GM18505 (cell line): ENCODE data around the gene PTBP1.

ENCODE experiments used
- ATAC-seq: cut with Tn5 transposase; IDR thresholded peaks from one replicate; pipeline ENCODE4 v1.9.1; 2021; ENCODE audit not compliant: unreplicated experiment
- POLR2A ChIP-seq: IDR thresholded peaks from 4 replicates; pipeline ENCODE4 v1.6.1; 2011; ENCODE audit warnings: borderline replicate concordance; ENCODE audit not compliant: insufficient read depth, insufficient read length; ENCODE audit errors: extremely low read depth

Gene PTBP1

DNA sequence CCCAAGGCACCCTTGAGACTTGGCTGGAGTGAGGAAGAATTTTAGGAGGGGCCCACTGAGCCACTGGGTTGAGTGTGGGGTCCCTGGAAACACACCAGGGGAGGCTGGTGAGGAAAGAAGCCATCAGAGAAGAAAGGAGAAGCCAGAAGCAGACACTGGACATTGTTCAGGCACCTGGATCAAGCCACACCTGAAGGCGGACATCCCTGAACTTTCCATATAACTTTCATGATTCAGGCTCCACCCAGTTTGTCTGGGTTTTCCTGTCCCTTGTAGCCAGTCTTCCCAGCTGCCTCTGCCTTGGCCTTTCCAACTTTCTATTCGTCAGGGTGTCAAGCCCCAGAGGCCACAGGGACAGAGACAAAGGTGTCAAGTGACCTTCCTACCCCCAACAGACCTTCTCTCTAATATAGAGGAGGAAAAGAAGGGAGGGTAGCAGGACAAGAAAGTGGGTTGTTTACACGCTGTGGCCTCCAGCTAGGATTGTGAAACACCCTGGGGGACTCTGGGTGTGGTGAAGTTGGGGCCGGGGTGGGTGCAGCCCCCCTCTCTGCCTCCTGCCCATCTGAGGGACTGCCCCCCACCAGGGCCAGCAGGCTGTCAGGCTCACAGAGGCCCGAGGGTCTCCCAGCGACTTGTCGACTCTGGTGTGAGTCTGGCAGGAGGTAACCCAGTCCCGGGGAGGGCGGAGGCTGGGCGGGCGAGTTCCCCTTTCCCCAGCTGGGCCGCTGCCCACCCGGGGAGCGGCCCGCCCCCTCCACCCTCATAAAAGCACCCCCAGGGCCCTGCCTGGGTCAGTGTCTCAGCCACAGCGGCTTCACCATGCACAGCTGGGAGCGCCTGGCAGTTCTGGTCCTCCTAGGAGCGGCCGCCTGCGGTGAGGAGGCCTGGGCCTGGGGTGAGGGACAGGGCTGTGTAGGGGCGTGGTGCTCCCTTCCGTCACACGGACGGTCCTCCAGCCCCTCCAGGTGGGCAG lies 61.9 kb downstream of the PTBP1 start, which contains the start of gene CFD:
Gene CFD, plus strand, starts transcription at position 797 of the 976 bp plus-strand sequence. Its CDS starts 26 bp downstream, at position 823.
- TF ChIP-seq POLR2A: no peak
- no peak for ATAC-seq

DNA sequence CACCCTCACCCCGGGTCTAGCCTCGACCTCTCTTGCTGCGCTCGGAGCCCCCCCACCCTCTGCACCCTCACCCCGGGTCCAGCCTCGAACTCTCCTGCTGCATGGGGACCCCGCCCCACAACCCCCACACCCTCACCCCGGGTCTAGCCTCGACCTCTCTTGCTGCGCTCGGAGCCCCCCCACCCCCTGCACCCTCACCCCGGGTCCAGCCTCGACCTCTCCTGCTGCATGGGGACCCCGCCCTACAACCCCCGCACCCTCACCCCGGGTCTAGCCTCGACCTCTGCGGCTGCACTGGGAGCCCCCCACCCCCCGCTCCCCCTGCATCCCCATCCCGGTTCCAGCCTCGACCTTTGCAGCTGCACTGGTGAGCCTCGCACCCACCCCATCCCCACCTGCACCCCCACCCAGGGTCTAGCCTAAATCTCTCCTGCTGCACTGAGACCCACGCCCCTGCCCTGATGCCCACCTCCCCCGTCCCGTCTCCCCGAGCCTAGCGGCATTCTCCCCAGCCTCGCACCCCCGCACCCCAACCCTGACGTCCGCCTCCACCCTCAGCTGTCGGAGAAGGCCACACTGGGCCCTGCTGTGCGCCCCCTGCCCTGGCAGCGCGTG lies 64.0 kb downstream of the PTBP1 start:
- no peak for TF ChIP-seq POLR2A
- no peak for ATAC-seq
